NCI-H2227 treated with DMSO at 0.1 percent for 48 hours (cell line): ENCODE measurements around the gene MRPS27.

Experiments used
- DNase-seq: peaks from one replicate; lab custom pipeline; 2025; lab: John Stamatoyannopoulos, UW

Gene MRPS27

GRCh38 chr5:72256536-72256935 is 63.5 kb downstream of the MRPS27 start:
- DNase-seq: no peak

DNA sequence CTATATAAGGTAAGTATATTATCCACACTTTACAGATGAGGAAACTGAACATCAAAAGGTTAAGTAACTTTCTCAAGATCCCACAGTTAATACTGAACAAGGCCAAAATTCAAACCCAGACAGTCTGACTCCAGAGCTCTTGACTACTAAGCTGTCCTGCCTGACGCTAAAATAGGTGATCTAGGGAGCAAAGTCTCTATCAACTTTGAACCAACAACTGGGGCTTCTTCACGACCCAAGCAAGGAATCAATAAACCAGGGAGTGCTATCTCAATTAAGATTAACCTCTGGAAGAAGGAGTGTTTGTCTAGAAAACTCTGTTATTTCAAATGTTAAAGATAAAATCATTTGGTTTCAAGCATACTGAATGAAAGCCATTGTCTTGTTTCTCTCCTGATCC is 64.4 kb downstream of the MRPS27 start:
- no peak for DNase-seq

GRCh38 chr5:72255237-72255636 is 64.8 kb downstream of the MRPS27 start:
- no peak for DNase-seq

DNA sequence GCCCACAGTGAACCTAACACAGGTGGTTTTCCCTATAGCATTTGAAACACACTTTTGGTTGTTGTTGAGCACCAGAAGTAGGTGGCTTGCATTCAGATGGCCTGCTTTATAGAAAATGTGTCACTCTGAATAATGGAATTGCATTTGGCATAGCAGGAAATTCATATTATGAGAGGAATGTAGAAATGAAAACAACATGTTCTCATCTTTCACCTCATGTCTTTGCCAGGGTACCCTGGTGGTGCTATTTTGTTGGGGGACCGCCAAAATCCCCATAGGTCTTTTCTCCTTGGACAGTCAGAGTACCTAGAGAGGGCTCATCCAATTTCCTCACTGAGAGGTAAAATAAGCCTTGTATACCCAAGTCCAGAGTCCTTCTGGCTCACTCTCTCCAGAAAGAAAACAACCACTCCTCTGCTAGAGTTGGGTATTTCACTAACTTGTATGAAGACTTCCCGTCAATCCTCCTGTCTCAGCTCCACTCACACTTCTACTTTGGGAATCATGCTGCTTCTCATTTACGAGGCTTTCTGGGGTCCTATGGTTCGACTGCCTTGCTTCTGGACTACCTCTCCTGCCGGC is 67.4 kb downstream of the MRPS27 start:
- no peak for DNase-seq

GRCh38 chr5:72252008-72252407 is 68.0 kb downstream of the MRPS27 start:
- no peak for DNase-seq

GRCh38 chr5:72251386-72251785 is 68.7 kb downstream of the MRPS27 start:
- no peak for DNase-seq

DNA sequence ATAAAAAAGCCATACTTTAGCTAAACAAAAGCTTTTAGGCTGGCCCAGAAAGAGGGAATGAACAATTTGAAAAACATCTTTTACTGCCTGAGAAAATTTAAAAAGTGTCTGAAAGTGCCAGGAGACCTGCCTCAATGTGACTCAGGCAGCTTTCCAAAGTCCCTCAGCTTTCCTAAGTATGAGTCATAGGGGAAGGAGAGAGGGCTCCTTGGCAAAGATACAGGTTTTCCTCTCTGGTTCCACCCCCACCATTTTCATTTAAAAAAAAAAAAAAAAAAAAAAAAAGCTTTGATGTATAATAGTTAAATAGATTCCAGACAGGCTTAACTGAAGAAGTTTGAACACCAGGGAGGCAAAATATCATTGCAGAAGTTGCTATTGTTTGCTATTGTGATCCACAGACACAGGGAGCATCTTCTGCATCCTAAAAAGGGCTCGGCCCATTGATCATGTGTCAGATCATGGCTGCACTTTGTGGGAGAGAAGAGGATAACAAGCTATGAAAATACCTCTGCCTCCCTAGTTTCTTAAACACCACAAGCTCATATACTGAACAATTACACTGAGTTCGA is 71.5 kb downstream of the MRPS27 start:
- no peak for DNase-seq

- no peak for DNase-seq
Measured at GRCh38 chr5:72246954-72247442, 73.0 kb downstream of the MRPS27 start.

- DNase-seq: peak; percentile 22
Measured at GRCh38 chr5:72245951-72246532, 74.0 kb downstream of the MRPS27 start.

- DNase-seq: no peak
Measured at GRCh38 chr5:72245546-72245945, 74.5 kb downstream of the MRPS27 start.

GRCh38 chr5:72244862-72245371 is 75.1 kb downstream of the MRPS27 start:
- DNase-seq: no peak

DNA sequence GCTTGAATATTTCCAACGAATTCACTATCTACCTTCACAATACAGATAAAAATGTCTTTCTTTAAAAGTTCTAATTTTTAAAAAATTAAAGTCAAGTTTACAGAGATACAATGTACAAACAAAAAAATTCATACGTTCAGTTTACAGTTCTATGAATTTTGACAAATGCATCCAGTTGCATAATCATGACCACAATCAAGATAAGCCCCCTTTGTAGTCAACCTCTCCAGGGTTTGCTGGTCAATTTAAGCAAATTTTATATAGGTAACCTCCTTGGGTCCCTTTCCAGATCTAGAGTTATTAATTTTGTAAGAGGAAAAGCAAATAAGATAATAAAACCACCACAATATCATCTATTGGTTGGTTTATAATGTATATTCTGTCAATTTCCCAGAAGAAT is 76.3 kb downstream of the MRPS27 start:
- no peak for DNase-seq

- DNase-seq: no peak
Measured at GRCh38 chr5:72242796-72243475, 77.1 kb downstream of the MRPS27 start.

GRCh38 chr5:72241346-72242003 is 78.6 kb downstream of the MRPS27 start:
- peak; percentile 23 for DNase-seq

DNA sequence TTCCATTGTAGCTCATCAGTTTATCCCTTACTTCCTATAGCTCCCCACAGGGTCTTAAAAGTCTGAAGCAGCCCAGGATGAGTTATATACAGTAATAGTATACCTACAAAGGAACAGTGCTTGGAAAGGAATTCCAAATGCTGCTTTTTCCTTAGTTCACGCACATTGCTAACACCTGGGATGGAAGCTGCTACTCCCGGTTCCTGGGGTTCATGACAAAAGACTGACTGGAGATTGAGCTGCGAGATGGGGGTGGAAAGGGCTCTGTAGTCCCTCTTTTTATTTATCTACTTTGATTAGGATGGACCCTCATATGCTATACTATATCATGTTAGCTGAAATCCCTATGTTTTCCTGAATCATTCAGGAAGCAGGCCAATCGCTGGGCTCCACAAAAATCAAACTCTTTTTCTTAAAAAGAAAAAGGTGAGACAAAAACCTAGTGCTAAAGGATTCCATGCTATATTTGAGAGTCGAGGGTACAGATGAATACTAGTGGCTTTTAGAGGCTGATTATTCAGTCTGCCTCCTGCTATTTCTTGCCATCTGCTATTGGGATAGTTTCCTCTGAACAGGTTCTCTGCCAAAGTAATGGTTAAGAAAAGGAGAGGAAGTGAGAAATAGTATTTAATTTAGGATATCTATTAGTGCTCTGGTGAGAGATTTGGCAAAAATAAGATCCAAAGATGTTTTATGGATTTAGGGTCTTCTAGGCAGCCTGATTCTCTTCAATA is 81.2 kb downstream of the MRPS27 start:
- no peak for DNase-seq

DNA sequence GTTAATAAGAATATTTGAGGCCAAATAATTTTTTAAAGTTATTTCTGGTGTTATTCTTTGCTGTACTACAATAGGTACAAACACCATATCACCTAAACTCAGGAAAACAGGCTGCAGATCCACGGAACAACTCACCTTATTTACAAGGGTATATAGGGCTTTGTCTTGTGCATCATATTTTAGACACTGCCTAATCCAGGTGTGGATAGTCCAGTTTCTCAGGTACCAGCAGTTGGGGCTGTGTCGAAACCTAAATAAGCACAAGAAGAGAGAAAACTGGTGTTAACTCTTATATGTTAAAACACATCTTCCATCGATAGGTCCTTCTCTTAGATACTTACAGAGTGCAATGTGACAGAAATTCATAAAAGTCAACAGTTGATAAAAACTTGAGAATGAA is 82.2 kb downstream of the MRPS27 start:
- DNase-seq: no peak

GRCh38 chr5:72237415-72237814 is 82.6 kb downstream of the MRPS27 start:
- DNase-seq: no peak

- no peak for DNase-seq
Measured at GRCh38 chr5:72235725-72236124, 84.3 kb downstream of the MRPS27 start.

- no peak for DNase-seq
Measured at GRCh38 chr5:72234868-72235267, 85.2 kb downstream of the MRPS27 start.

DNA sequence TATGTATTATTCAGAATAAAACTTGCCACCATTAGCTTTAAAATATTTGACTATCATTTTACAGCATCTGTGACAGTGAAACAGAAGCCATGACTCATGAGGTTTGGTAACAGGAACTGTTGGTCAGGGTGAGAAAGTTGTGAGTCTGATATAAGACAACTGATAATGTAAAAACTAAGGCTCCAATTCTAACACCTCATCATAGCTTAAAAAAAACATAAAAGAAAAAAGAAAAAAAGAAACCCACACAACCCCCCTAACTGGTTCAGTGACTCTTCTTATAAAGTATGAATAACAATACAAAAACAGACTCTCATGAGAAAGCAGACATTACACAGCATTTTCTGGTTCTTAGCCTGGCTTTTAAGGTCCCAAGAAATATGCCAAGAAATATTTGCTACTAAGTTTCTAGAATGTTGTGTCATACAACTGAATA is 85.8 kb downstream of the MRPS27 start:
- DNase-seq: no peak

GRCh38 chr5:72233835-72234234 is 86.2 kb downstream of the MRPS27 start:
- no peak for DNase-seq

GRCh38 chr5:72232838-72233237 is 87.2 kb downstream of the MRPS27 start:
- DNase-seq: no peak
